Kidney tubule cell (primary cell): ENCODE data around the gene BACE1-AS.

Experiments
- DNase-seq: peaks from one replicate; pipeline ENCODE4 v3.0.0-alpha.2; 2018; ENCODE audit warnings: low spot score

The BACE1-AS gene

GRCh38 chr11:117327567-117328374, 36.6 kb downstream of the BACE1-AS start, which contains the start of gene CEP164:
Gene CEP164, plus strand, starts transcription at chr11:117327854. Its CDS starts 10,733 bp downstream, at chr11:117338587.
- peak; percentile 97 for DNase-seq

- peak; percentile 36 for DNase-seq
Observed at GRCh38 chr11:117328375-117329010, 37.3 kb downstream of the BACE1-AS start.

GRCh38 chr11:117332843-117333242, 41.7 kb downstream of the BACE1-AS start:
- no peak for DNase-seq

GRCh38 chr11:117333917-117334316, 42.8 kb downstream of the BACE1-AS start:
- no peak for DNase-seq

- no peak for DNase-seq
Observed at GRCh38 chr11:117334896-117335295, 43.8 kb downstream of the BACE1-AS start.

GRCh38 chr11:117335399-117335798, 44.3 kb downstream of the BACE1-AS start:
- no peak for DNase-seq

- no peak for DNase-seq
Observed at GRCh38 chr11:117337076-117337475, 45.9 kb downstream of the BACE1-AS start.
